UCSD-AML1 (cell line): ENCODE measurements around the gene RUBCNL.

Source experiments
- DNase-seq: peaks from one replicate; lab custom pipeline; 2025; ENCODE audit not compliant: unreplicated experiment; lab: John Stamatoyannopoulos, UW

RUBCNL gene

DNA sequence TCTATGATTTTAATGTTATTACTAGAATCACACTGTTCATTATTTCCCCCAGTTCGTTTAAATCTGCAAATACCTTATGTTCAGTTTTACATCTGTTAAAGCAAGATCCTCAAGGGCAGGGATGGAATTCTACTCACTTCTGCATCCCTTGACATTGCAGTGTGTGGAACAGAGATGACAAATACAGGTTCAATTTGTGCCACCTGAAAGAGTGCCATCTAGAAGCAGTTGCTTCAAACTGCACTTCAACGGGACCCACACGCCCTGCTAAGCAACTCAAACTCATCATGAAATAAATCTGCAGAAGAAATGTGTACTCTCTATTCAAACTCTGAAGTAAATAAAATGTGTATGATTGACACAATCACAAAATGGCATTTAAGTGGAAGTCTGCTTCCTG is 44.5 kb downstream of the RUBCNL start:
- no peak for DNase-seq

DNA sequence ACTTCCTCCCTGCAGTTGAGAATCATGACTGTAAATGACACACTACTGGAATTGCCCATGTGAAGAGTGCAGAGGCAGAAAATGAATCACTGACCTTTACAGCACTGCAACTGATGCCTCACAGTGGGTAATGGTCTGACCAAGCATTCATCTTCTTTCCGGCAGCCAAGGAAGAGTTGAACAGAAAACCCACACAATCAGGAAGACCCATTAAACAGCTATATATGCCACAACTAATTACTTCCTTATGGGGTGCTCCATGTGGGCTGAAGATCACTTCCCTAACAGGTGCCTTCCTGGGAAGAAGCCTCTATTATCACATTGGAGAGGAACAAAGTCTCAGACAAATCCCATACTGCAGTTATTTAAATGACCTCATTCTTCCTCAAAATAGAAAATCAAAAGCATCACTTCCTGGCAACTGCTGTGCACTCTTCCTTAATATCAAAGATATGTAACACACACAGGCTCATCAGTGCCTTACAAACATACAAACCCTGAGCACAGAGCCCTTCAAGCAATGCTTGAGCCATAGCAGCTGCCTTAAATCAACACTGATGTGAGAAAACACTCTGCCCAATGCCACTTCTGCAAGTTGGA is 45.8 kb downstream of the RUBCNL start:
- DNase-seq: no peak

DNA sequence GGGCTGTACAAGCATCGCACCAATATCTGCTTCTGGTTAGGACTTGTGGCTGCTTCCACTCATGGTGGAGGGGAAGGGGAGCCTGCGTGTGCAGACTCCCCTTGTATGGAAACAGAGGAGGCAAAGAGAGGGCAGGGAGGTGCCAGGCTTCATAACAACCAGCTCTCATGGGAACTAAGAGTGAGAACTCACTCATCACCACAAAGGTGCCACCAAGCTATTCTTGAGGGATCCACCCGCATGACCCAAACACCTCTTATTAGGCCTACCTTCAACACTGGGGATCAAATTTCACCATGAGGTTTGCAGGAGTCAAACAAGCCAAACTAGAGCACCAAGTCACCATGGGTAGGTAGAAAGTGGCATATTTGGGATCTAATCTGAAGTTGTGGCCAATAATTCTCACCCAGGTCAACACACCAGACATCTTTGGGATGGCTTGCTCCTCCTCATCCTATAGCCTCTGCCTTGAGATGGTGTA is 46.4 kb downstream of the RUBCNL start:
- no peak for DNase-seq

DNA sequence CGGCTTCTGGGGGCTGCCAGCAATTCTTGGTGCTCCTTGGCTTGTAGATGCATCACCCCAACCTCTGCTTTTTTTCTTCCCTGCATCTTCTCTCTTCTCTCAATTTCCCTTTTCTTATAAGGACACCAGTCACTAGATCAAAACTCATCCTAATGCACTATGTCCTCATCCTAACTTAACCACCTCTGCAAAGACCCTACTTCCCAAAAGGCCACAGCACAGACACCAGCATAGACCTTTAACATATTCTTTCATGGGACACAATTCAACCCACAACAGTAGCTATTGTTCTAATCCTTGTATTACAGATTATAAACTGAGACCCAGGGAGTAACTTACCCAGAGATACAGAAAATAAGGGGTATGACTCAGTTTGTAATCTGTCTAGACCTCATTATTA is 47.0 kb downstream of the RUBCNL start:
- DNase-seq: no peak

DNA sequence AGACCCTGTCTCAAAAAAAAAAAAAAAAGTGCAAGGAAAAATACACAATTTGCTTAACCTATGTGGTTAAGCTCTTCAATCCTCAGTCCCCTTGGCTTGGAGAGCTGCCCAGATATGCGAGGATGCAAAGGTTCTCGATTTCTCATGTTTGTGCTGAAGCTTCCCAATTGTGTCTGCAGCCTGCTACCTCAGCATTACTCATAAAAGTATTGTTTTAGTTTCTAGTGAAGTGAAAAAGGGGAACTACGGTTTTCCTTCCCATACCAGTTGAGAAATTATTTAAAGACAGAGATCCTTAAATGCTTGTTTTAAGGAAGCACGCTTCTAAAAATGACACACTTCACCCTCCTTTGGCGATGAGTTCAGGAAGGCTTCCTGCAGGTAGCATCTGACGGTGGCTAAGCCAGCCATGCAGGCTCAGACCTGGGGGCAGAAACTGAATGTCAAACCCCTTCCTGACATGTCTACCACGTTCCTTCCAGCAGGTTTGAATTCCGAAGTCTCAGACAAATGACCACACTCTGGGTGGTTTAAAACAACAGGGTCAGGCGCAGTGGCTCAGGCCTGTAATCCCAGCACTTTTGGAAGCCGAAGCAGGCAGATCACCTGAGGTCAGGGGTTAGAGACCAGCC is 47.9 kb downstream of the RUBCNL start:
- DNase-seq: peak; percentile 52

DNA sequence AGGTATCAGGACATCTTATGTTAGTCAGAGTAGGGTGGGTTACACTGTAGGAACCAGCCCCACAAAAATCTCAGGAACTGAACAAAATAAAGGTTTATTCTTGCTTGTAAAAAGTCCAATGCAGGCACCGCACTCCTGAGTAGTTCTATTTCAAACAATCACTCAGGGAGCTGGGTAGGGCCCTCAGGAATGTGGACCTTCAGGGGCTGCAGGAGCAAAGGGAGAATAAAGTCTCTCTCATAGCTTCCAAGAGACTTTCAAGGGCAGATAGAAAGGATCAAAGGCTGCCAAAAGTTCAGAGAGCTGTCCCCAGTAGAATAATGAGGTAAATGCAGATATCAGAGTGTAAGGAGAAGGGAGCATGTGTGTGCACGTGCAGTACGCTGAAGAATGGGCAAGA is 49.4 kb downstream of the RUBCNL start:
- no peak for DNase-seq

DNA sequence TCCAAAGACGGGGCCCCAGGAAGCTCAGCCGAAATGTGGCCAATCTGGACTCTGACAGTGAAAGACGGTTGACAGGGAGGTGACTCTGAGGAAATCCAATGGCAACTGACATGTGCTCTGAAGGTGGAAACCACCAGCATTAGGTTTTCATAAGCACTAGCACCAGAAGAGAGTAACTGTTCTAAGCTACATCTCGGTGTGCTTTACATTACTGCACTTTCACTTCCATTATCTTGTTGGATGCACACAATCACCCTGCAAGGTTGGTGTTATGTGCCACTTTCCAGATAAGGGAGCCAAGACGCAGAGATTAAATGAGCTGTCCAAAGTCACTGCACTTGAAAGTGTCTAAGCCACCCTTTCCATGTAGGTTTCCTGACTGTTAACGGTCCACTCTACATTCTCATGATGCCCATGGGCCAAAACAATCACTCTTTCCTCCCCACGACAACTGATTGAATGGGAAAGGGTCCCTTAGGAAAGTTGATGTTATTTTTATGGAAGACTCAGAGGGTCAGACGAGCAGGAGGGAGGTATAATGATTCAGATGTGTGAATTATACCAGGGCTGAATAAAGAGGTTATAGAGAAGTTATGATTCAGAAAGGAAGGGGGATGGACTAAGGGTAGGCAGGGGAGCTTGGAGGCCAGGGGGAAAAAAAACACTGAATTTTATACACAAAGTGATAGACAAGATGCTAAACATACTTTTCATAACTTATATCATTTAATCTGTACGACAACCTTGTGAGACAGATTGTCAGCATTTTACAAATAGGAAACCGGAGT is 52.8 kb downstream of the RUBCNL start:
- DNase-seq: no peak

DNA sequence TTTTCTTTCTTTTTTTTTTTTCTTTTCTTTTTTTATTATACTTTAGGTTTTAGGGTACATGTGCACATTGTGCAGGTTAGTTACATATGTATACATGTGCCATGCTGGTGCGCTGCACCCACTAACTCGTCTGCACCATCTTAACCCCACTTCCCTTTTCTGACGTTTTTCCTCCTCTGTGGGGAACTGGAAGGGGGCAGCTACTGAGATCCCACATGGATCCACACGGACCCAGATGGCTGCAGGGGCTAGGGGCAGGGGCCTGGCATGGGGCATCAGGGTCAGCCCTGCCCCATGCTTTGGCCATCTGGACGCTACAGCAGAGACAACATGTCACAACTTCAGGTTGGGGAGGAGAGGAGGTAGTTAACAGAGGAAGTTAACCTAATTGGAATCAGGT is 54.3 kb downstream of the RUBCNL start:
- DNase-seq: no peak

DNA sequence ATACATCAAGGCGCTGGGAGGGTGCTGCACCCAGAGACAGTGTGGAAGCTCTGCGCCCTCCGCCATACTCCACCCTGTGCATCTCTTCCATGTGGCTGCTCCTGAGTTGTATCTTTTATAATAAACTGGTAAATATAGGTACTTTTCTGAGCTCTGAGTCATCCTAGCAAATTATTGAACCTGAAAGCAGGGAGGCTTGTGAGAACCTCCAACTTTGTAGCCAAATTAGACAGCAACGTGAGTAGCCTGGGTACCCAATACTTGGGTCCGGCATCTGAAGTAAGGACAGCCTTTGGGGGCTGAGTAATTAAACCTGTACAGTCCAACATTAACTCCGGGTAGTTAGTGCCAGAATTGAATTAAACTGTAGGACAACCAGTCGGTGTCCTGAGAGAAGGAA is 57.4 kb downstream of the RUBCNL start:
- DNase-seq: no peak

DNA sequence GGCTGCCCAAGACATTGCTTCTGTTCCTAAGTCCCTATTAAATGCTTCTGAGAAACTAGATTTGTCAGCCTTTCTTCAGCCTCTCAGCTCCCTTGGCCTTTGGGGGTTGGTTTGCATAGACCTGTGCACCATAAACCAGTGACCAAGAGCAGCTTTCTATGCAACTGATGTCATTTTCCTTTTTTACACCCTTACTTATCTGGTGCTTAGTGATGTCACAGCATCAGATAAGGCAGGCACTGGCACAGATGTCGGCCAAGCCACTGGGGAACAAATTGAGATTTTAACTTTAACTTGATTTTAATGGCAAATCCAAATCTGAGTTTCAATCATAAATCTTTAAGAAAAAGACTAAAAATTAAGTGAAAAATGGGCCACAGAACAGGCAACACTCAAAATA is 59.8 kb downstream of the RUBCNL start:
- DNase-seq: no peak

DNA sequence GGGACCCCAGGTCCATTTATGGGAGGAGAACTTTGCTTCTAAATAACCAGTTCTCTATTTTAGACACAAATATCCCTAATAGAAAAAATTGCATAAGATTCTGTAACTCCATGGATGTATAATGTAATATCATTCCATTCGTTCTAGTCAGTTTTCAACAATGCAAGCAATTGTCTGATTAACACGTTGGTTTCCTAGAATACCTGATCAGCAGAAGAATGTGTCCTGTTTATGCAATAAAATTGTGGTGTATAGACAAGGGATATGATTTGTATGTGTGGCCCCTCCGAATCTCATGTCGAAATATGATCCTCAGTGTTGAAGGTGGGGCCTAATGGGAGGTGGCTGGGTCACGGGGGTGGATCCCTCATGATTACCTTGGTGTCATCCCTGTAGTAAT is 62.1 kb downstream of the RUBCNL start:
- no peak for DNase-seq

DNA sequence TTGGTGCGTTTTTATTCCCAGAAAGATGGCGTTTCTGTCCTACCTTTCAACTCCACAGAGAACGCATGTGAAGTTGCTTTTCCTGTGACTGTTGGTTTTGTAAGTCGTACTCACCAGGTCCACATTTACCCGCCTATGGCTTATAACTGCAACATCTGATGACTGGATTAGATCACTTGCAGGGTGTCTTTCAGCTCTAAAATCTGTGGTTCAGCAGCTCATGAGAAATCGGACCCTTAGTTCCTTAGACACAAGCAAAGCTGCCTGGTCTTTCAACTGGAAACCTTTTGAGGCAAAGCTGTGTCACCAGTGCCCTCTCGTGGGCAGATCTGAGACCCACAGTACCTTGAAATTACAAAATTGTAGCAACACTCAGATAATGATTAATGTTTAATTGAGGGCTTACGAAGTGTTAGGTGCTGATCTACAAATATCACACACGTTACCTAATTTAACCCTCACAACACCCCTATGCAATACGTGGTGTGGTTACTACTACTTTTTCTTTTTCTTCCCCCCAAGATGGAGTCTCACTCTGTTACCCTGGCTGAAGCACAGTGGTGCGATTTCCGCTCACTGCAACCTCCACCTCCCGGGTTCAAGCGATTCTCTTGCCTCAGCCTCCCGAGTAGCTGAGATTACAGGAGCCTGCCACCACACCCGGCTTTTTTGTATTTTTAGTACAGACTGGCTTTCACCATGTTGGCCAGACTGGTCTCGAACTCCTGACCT is 65.4 kb downstream of the RUBCNL start:
- DNase-seq: peak; percentile 37

DNA sequence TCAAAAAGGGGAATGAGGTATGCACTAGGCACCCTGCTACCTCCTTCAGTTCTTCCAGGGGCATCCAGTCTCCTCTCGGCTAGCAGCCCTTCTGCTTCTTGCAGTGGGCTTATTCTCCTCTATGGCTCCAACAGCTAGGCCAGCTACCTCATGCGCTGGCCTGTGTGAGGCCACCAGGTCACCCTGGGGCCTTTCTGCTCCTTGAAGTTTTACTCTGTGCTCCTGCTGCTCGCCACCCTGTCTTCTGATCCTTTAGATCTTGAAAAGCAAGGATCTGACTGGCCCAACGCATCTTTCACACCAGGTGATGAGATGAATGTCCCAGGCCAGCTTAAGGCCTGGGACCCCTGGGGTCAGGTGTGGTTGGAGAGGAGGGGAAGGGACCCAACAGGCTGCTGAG is 66.2 kb downstream of the RUBCNL start:
- no peak for DNase-seq

DNA sequence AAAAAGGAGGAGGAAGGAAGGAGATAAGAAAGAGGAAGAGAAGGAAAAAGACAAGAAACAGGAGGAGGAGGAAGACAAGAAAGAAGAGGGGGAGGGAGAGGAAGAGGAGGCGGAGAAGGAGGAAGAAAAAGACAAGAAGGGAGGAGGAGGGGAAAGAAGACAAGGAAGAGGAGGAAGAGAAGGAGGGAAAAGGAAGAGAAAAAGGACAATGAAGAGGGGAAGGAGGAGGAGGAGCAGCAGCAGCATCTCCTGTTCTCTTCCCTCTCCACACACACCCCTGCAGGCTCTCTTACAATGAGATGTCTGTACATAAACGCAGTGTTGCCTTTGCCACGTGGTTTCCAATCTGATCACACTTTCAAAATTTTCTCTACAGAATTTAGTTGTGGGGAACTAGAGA is 66.6 kb downstream of the RUBCNL start:
- DNase-seq: no peak

DNA sequence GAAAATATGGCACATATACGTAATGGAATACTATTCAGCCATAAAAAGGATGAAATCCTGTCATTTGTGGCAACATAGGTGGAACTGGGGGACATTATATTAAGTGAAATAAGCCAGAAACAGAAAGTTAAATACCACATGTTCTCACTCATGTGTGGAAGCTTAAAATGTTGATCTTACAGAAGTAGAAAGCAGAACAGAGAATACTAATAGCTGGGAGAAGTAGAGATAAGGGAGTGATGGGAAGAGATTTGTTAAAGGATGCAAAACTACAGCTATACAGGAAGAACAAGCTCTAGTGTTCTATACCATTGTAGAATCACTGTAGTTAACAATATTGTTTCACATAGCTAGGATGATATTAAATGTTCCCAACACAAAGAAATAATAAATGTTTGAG is 68.1 kb downstream of the RUBCNL start:
- no peak for DNase-seq

DNA sequence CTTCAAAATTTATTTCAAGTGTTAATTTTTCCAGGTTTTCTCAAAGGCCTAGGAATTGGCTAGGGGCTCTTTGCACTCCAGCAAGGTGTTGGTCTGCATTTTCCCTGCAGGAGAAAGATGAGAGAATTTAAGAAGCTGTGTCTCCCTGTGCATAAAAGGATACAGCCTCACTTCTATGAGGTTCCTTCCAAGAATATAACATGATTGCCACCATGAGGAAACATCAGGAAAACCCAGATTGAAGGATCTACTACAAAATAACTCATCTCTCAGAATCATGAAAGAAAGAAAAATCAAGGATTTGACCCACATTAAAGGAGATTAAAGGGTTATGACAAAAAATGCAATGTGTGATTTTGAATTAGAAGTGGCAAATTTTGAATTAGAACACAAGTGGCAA is 69.9 kb downstream of the RUBCNL start:
- DNase-seq: no peak

DNA sequence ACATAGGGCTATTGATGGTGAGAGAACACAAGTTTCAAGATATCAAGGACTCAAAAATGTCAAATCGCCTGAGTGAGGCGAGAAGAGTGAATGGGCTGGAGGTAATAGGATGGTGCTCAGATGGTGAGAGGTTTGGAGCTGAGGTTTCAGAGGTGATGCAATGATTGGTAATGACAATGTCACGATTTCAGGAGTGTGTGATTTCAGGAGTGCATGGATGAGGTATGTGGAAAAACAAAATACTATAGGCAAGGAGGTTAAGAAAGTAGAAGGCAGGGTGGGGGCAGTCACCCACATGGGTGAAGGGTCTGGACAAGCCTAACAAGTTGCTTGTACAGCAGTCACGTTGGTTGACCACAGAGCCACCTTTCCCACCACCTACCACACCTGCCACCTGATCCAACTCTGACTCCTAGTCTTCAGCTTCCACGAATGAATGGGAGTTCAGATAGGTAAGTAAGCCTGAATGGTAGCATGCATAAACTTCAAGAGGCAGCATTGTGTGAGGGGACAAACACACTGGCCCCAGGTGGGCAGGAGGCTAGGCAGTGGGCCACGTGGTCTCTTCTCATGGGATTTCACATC is 71.5 kb downstream of the RUBCNL start:
- DNase-seq: no peak

DNA sequence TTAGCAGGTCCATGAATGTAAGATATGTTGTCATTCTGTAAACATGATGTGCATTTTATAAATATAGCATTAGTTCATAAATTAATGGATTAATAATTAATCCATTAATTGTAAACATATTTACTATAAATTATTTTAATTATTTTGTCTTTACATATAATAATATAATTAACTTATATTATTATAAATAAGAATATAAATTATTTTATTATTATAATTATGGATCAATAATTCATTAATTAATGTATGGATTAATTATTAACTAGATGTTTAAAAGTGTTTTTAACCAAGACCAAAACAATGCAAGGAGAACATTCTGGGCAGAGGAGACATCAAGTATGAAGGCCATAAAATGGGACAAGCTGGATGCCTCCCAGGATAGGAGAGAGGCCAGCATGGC is 72.0 kb downstream of the RUBCNL start:
- no peak for DNase-seq

DNA sequence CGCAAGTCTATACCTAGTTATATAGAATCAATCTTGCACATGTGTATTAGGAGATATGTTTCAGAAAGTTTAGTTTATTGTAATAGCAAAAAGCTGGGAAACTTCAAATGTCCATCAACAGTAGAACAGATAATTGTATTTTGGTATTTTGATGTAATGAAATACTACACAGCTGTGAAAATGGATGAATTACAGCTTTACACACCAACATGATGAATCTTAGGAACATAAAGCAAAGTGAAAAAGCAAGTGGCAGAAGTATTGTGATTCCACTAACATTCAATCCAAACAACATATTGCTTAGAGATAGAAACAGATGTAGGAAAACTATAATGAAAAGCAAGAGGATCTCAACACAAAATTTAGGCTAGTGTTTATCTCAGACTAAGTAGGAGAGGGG is 72.5 kb downstream of the RUBCNL start:
- DNase-seq: no peak

DNA sequence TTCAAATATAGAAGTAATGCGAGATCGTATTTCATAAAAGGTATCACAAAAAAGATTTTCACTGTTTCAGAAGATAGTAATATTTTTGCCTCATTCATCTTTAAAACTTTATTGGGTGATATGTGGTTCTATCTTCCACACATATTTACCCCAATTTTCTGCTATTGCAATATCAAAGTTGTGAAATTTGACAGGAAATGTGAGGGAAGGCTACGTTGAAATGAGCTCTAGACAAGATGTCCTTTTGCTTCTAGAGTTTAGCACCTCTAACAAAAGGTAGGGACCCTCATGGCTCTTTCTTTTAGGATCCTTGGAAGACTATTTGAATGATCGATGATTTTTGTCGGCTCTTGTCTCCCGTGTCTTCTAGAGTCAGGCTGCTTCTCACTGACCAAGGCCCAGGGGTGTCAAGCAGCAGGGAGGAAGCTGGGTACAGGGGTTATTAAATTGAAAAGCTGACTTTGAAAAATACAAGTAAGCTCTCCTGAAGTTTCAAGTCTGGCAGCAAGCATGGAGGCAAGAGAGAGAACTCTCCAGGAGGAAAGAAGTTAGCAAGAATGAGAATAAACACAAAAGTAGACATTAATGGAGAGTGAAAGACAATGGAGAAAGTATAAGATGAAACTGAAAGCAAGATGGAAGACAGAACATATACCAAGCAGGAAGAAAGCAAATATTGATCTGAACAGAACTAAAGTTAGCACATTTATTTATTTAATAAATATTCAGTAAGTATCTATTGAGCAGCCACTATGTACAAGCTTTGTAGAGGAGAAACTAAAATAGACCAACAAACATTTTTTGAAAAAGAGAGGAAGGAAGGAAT is 73.4 kb downstream of the RUBCNL start:
- no peak for DNase-seq
